Measurements from ENCODE around the gene SYTL2. TPM values are rescaled to one million over a fixed set of nuclear protein-coding genes. Genes with fewer than 3 reads are reported as not detected.
"Not testable (repeated sequence)": the region's sequence is repeated elsewhere in the genome, so short reads cannot be mapped to it uniquely, and the experiment has no call there.

Gene SYTL2
- total RNA-seq, 1 experiment from 2014 or later, result 0.77 TPM

GRCh38 chr11:85779956-85780640 lies 30.8 kb downstream of the SYTL2 start:
- Histone ChIP-seq H3K4me1 (ENCODE audit: insufficient read depth, low read length, poor library complexity, severe bottlenecking) (no peaks in the 10 kb centered on the region), H3K27me3 (replicated peaks; ENCODE audit: insufficient read depth, low read depth, low read length, poor library complexity) (peaks cover 38% of the 10 kb centered on the region), H3K36me3 (ENCODE audit: insufficient read depth, low read length, poor library complexity, severe bottlenecking) (no peaks in the 10 kb centered on the region), H3K27ac (ENCODE audit: low read depth, low read length, poor library complexity, severe bottlenecking) (no peak overlapping the region), H3K4me3 (ENCODE audit: low read depth, low read length, poor library complexity, severe bottlenecking) (no peak overlapping the region), H3K9me3 (ENCODE audit: low read depth, low read length, poor library complexity, severe bottlenecking) (no peaks in the 10 kb centered on the region)
- intact Hi-C loops (cut with micrococcal nuclease; ENCODE audit: unreplicated experiment), result no loop called here
- no peak for DNase-seq (ENCODE audit: low spot score)
- CTCF ChIA-PET, result no interaction called here
- no TSS peak for BruUV-seq (replicated peaks)
- TF ChIP-seq, protein P1, sequence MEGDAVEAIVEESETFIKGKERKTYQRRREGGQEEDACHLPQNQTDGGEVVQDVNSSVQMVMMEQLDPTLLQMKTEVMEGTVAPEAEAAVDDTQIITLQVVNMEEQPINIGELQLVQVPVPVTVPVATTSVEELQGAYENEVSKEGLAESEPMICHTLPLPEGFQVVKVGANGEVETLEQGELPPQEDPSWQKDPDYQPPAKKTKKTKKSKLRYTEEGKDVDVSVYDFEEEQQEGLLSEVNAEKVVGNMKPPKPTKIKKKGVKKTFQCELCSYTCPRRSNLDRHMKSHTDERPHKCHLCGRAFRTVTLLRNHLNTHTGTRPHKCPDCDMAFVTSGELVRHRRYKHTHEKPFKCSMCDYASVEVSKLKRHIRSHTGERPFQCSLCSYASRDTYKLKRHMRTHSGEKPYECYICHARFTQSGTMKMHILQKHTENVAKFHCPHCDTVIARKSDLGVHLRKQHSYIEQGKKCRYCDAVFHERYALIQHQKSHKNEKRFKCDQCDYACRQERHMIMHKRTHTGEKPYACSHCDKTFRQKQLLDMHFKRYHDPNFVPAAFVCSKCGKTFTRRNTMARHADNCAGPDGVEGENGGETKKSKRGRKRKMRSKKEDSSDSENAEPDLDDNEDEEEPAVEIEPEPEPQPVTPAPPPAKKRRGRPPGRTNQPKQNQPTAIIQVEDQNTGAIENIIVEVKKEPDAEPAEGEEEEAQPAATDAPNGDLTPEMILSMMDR (conservative IDR thresholded peaks at IDR 0.05; ENCODE audit: low read depth, low read length), result no peak
- TF ChIP-seq EZH2 (IDR thresholded peaks at IDR 0.05; ENCODE audit: borderline replicate concordance, low read depth, low read length, poor library complexity, severe bottlenecking), result no peak
- POLR2A ChIA-PET (ENCODE audit: low non-redundant PET), result no interaction called here

- H3K4me3 ChIP-seq (ENCODE audit: low read depth, low read length, poor library complexity, severe bottlenecking); H3K36me3 ChIP-seq (ENCODE audit: insufficient read depth, low read length, poor library complexity, severe bottlenecking); BruUV-seq (replicated peaks); H3K9me3 ChIP-seq (ENCODE audit: low read depth, low read length, poor library complexity, severe bottlenecking); CTCF ChIA-PET; DNase-seq (ENCODE audit: low spot score); intact Hi-C loops (cut with micrococcal nuclease; ENCODE audit: unreplicated experiment); POLR2A ChIA-PET (ENCODE audit: low non-redundant PET); H3K27ac ChIP-seq (ENCODE audit: low read depth, low read length, poor library complexity, severe bottlenecking); H3K4me1 ChIP-seq (ENCODE audit: insufficient read depth, low read length, poor library complexity, severe bottlenecking): not testable (repeated sequence)
- peaks cover 42% of the 10 kb centered on the region for H3K27me3 ChIP-seq (replicated peaks; ENCODE audit: insufficient read depth, low read depth, low read length, poor library complexity)
Measured at GRCh38 chr11:85777603-85777972, 33.4 kb downstream of the SYTL2 start.

DNA sequence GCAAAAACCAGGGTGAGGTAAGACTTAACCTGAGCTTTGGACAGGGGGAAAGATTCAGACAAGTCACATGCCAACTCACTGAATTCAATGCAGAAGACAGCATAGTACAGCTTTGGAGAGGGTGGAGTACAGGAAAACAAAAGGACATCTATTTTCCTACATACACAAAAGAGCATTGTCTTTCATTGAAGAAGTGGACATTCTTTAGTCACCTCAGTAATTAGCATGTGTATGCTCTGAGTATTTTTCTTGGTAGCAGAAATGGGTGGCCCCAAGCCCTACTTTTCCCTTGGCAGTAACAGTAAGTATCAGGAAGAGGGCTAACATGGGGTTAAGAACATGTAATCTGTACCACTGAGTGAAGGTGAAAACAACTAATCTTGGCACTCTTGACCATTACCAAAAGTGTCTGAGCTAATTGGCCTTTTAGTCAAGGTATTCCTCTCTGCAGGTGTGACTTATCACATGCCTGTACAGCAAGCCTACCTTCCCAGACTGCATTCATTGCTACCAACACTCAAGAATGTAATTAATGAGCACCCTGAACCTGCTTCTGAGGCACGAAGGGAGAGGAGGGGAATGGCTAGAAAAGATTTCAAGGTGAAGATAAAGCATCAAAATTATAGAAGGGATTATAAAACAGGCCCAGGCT lies 33.9 kb downstream of the SYTL2 start:
- intact Hi-C loops (cut with micrococcal nuclease; ENCODE audit: unreplicated experiment), result no loop called here
- no TSS peak for BruUV-seq (replicated peaks)

More for the DNA sequence above, 33.9 kb downstream of the SYTL2 start:
- Histone ChIP-seq H3K4me3 (ENCODE audit: low read depth, low read length, poor library complexity, severe bottlenecking) (no peak overlapping the region), H3K27me3 (replicated peaks; ENCODE audit: insufficient read depth, low read depth, low read length, poor library complexity) (peaks cover 45% of the 10 kb centered on the region), H3K36me3 (ENCODE audit: insufficient read depth, low read length, poor library complexity, severe bottlenecking) (no peaks in the 10 kb centered on the region), H3K27ac (ENCODE audit: low read depth, low read length, poor library complexity, severe bottlenecking) (no peak overlapping the region), H3K4me1 (ENCODE audit: insufficient read depth, low read length, poor library complexity, severe bottlenecking) (no peaks in the 10 kb centered on the region), H3K9me3 (ENCODE audit: low read depth, low read length, poor library complexity, severe bottlenecking) (no peaks in the 10 kb centered on the region)
- ChIA-PET POLR2A (ENCODE audit: low non-redundant PET) (no interaction called here), CTCF (no interaction called here)
- TF ChIP-seq, protein P1 (conservative IDR thresholded peaks at IDR 0.05; ENCODE audit: low read depth, low read length), result no peak
- TF ChIP-seq EZH2 (IDR thresholded peaks at IDR 0.05; ENCODE audit: borderline replicate concordance, low read depth, low read length, poor library complexity, severe bottlenecking), result no peak
- no peak for DNase-seq (ENCODE audit: low spot score)
